Tibial nerve (tissue), 4 donors: ENCODE measurements around the gene ARID3A. TPM values are rescaled to one million over a fixed set of nuclear protein-coding genes. Genes with fewer than 3 reads are reported as not detected.

ENCODE experiments used
- DNase-seq, 2 donors: peaks; one replicate each; pipeline ENCODE4 v3.0.0-alpha.2; 2019; ENCODE audit warnings: low spot score in 2 of 2
- H3K27ac ChIP-seq, 4 donors: fragments of 200-600 bp; sonication (generic) in 3 of 4; one replicate each; pipeline ENCODE4 v1.5.1; 2017 to 2019; ENCODE audit warnings: mild to moderate bottlenecking in 1 of 4
- H3K27me3 ChIP-seq, 2 donors: fragments of 200-600 bp; sonication (generic) in 1 of 2; one replicate each; pipeline versions ENCODE4 v1.5.1 to v1.6.0; 2017 to 2019
- H3K36me3 ChIP-seq, 3 donors: fragments of 200-600 bp; sonication (generic); one replicate each; pipeline ENCODE4 v1.5.1; 2018 to 2019
- H3K4me1 ChIP-seq, 4 donors: fragments of 200-600 bp; sonication (generic) in 3 of 4; one replicate each; pipeline ENCODE4 v1.5.1; 2017 to 2019
- H3K4me3 ChIP-seq, 4 donors: fragments of 200-600 bp; sonication (generic) in 3 of 4; one replicate each; pipeline ENCODE4 v1.5.1; 2017 to 2019; ENCODE audit warnings: mild to moderate bottlenecking in 1 of 4, moderate library complexity in 1 of 4
- H3K9me3 ChIP-seq, 4 donors: fragments of 200-600 bp; sonication (generic) in 3 of 4; one replicate each; pipeline ENCODE4 v1.5.1; 2017 to 2019
- EP300 ChIP-seq, 2 donors: sonication (generic); formaldehyde crosslinking; IDR thresholded peaks; one replicate each; pipeline ENCODE4 v1.6.1; 2017; ENCODE audit warnings: antibody characterized with exemption in 2 of 2, mild to moderate bottlenecking in 1 of 2
- POLR2A ChIP-seq, 2 donors: fragments of 450-650 bp; IDR thresholded peaks; one replicate each; pipeline ENCODE4 v1.6.1; 2017; ENCODE audit warnings: antibody characterized with exemption in 2 of 2, mild to moderate bottlenecking in 2 of 2, moderate library complexity in 2 of 2
- WGBS, 2 donors: methylation state at CpG; one replicate each; pipeline ENCODE4 v1.1.5; 2018; 5-methylcytosine and 5-hydroxymethylcytosine counted together
- total RNA-seq, 4 donors: library from RNA; depleted of rRNA; stranded (reverse); fragments of >200 nt; gene quantifications; one replicate each; pipeline ENCODE4 v1.1.0, GENCODE V29; 2016
- TF ChIP-seq, protein P1 (sequence below), 5 experiments: fragments of 200-600 bp in 3 of 5; fragments of 450-650 bp in 2 of 5; sonication (generic) in 3 of 5; IDR thresholded peaks; one replicate each; pipeline ENCODE4 v1.5.1; 2016 to 2019; ENCODE audit warnings: antibody characterized with exemption in 5 of 5, mild to moderate bottlenecking in 3 of 5, moderate library complexity in 2 of 5

The ARID3A gene
- total RNA-seq, 4 donors from 2014 or later = 8.1 to 15.3 (median 12.5) TPM

DNA sequence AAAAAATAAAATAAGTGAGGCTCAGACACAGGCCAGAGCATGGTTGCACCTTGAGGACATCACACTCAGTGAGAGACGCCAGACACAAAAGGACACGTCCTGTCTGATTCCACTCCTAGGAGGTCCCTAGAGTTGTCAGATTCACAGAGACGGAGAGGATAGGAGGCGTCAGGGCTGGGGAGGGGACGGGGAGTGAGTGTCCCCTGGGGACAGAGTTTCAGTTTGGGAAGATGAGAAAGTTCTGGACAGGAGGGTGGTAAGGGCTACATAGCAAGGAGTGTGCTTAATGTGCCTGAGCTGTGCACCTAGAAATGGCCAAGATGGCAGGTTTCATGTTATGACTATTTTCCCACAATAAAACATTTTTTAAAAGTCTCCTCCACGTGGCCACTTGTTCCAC, 72.2 kb downstream of the ARID3A start:
- Histone ChIP-seq H3K36me3 (peaks cover 0 to 21% (median 0%) of the 10 kb centered on the region in 3 donors), H3K4me3 (no peak overlapping the region), H3K9me3 (no peaks in the 10 kb centered on the region), H3K27ac (no peak overlapping the region), H3K27me3 (peaks cover 0 to 76% of the 10 kb centered on the region in 2 donors), H3K4me1 (peaks cover 0 to 30% (median 19%) of the 10 kb centered on the region in 4 donors)
- 11 to 27% methylated on average over 6 of the region's 6 CpGs for WGBS, 2 donors
- DNase-seq = no peak
- TF ChIP-seq, protein P1, sequence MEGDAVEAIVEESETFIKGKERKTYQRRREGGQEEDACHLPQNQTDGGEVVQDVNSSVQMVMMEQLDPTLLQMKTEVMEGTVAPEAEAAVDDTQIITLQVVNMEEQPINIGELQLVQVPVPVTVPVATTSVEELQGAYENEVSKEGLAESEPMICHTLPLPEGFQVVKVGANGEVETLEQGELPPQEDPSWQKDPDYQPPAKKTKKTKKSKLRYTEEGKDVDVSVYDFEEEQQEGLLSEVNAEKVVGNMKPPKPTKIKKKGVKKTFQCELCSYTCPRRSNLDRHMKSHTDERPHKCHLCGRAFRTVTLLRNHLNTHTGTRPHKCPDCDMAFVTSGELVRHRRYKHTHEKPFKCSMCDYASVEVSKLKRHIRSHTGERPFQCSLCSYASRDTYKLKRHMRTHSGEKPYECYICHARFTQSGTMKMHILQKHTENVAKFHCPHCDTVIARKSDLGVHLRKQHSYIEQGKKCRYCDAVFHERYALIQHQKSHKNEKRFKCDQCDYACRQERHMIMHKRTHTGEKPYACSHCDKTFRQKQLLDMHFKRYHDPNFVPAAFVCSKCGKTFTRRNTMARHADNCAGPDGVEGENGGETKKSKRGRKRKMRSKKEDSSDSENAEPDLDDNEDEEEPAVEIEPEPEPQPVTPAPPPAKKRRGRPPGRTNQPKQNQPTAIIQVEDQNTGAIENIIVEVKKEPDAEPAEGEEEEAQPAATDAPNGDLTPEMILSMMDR (IDR thresholded peaks at IDR 0.05) = no peak
- no peak for TF ChIP-seq EP300 (IDR thresholded peaks at IDR 0.05)
- no peak for TF ChIP-seq POLR2A (IDR thresholded peaks at IDR 0.05)

DNA sequence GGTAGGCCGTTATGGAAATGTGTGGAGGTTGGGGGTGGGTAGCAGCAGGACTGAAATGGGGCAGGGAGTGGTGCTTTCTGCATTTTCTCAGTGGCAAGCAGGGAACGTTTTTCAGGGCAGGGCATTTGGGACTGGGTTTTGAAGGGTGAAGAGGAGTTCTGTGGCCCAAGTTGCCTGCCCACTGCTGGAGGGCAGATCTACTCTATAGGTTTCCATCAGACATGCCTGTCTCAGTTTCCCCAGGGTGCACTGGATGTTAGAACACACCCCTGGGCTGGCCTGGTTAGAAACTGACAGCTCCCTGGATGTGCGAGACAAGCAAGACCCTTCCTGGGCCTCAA, 73.5 kb downstream of the ARID3A start:
- Histone ChIP-seq H3K9me3 (no peaks in the 10 kb centered on the region), H3K27me3 (peaks cover 0 to 81% of the 10 kb centered on the region in 2 donors), H3K27ac (no peak overlapping the region), H3K36me3 (peaks cover 0 to 8% (median 0%) of the 10 kb centered on the region in 3 donors), H3K4me1 (peaks cover 0 to 30% (median 19%) of the 10 kb centered on the region in 4 donors), H3K4me3 (no peak overlapping the region)
- WGBS, 2 donors = 63 to 69% methylated on average over 3 of the region's 3 CpGs
- TF ChIP-seq POLR2A (IDR thresholded peaks at IDR 0.05) (no peak), EP300 (IDR thresholded peaks at IDR 0.05) (no peak)
- TF ChIP-seq, protein P1 (IDR thresholded peaks at IDR 0.05) = no peak
- DNase-seq = no peak

DNA sequence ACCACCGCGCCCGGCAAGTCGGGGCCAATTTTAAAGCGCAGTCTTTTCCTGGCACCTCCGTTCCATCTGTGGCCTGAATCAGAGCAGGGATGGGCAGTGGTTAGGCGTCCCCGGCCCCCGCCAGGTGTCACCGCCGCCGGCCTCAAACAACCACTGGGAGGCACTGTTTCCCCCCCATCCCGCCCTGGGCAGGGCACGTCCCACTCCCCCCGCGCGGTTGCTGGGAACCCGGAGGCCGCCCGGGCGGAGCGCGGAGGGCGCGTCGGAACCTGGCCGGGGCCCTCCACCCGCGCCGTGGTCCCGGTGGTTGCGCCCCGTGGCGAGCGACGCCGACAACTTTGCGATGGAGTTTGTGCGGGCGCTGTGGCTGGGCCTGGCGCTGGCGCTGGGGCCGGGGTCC, 74.3 kb downstream of the ARID3A start, which contains the start of gene GRIN3B:
Gene GRIN3B, plus strand, starts transcription at position 325 of the 400 bp plus-strand sequence. Its CDS starts 19 bp downstream, at position 344.
- Histone ChIP-seq H3K4me1 (peaks cover 0 to 30% (median 19%) of the 10 kb centered on the region in 4 donors), H3K9me3 (no peaks in the 10 kb centered on the region), H3K27me3 (peaks cover 0 to 79% of the 10 kb centered on the region in 2 donors), H3K27ac (no peak within 1 kb of the TSS), H3K4me3 (peak within 1 kb of the TSS in 1 of 4 donors; percentile 35), H3K36me3 (peaks cover 0 to under 1% (median 0%) of the 10 kb centered on the region in 3 donors)
- 2% methylated on average over 14 to 17 of the region's 43 CpGs for WGBS, 2 donors
- DNase-seq = no peak
- TF ChIP-seq, protein P1 (IDR thresholded peaks at IDR 0.05) = peak; percentile 20 to 47 (median 27)
- TF ChIP-seq POLR2A (IDR thresholded peaks at IDR 0.05) (no peak), EP300 (IDR thresholded peaks at IDR 0.05) (no peak)

DNA sequence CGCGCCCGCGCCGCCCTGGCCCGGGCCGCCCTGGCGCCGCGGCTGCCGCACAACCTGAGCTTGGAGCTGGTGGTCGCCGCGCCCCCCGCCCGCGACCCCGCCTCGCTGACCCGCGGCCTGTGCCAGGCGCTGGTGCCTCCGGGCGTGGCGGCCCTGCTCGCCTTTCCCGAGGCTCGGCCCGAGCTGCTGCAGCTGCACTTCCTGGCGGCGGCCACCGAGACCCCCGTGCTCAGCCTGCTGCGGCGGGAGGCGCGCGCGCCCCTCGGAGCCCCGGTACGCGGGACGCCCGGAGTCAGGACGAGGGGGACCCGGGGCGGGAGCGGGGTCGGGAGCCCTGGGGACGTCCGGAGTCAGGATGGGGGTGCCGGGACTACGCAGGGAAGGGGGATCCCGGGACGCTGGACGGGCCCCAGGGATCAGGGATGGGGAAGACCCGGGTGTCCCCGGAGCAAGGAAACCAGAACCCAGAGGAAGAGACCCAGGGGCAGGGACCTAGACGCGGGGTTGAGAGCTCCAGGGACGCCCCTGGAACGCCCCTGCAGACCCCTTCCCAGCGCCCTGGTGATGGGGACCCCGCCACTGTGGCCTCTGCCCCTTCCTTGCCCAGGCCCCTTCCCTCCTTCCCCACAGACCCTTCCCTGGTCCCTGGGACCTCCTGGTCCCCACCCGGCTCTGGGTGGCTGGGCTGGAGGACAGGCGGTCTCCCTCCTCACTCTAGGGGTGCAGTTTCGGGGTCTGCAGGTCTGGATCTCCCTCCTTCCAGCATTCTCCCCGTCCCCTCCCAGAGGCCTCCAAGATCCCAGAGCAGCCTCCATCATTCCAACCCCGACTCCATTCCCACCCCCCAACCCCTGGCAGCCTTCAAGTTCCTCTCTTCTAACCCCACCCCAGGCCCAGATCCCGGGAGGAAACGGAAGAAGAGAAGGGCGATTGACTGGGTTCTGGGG, 75.0 kb downstream of the ARID3A start:
- peaks cover 0 to 27% (median 18%) of the 10 kb centered on the region in 4 donors for H3K4me1 ChIP-seq
- H3K9me3 ChIP-seq = no peaks in the 10 kb centered on the region
- peaks cover 0 to 71% of the 10 kb centered on the region in 2 donors for H3K27me3 ChIP-seq
- peak overlapping the region in 1 of 4 donors; percentile 35 for H3K4me3 ChIP-seq
- H3K36me3 ChIP-seq = peaks cover 0 to under 1% (median 0%) of the 10 kb centered on the region in 3 donors
- WGBS, 2 donors = 5 to 8% methylated on average over 33 to 50 of the region's 73 CpGs
- TF ChIP-seq, protein P1 (IDR thresholded peaks at IDR 0.05) = no peak
- TF ChIP-seq POLR2A (IDR thresholded peaks at IDR 0.05) = no peak
- no peak for TF ChIP-seq EP300 (IDR thresholded peaks at IDR 0.05)
- DNase-seq = no peak
- H3K27ac ChIP-seq = no peak overlapping the region
